Gastrocnemius medialis (tissue), 4 donors: ENCODE data around the gene MYMX. TPM values are rescaled to one million over a fixed set of nuclear protein-coding genes. Genes with fewer than 3 reads are reported as not detected.
"Not testable (repeated sequence)": the region's sequence is repeated elsewhere in the genome, so short reads cannot be mapped to it uniquely, and the experiment has no call there.

Source experiments
- ATAC-seq, 2 donors: fragments of 150-250 bp; one replicate each; pipeline ENCODE4 v1.9.1; 2016
- DNase-seq, 2 donors: peaks; one replicate each; pipeline ENCODE4 v3.0.0-alpha.2; 2019
- H3K27ac ChIP-seq, 4 donors: fragments of 200-600 bp; sonication (generic); 1 replicate in 1 of 4; 2 replicates in 3 of 4; pipeline ENCODE4 v1.5.1; 2016 to 2018; ENCODE audit warnings: mild to moderate bottlenecking in 2 of 4, moderate library complexity in 1 of 4
- H3K27me3 ChIP-seq, 3 donors: fragments of 200-600 bp; sonication (generic) in 2 of 3; 1 replicate in 1 of 3; 2 replicates in 2 of 3; pipeline versions ENCODE4 v1.5.1 to v1.6.0; 2016 to 2019; ENCODE audit warnings: mild to moderate bottlenecking in 1 of 3, moderate library complexity in 1 of 3
- H3K36me3 ChIP-seq, 2 donors: fragments of 200-600 bp; sonication (generic) in 1 of 2; one replicate each; pipeline ENCODE4 v1.5.1; 2017 to 2018
- H3K4me1 ChIP-seq, 2 donors: fragments of 200-600 bp; sonication (generic) in 1 of 2; one replicate each; pipeline ENCODE4 v1.5.1; 2016 to 2017; ENCODE audit warnings: mild to moderate bottlenecking in 2 of 2
- H3K4me3 ChIP-seq, 4 donors: fragments of 200-600 bp; sonication (generic) in 3 of 4; 1 replicate in 1 of 4; 2 replicates in 3 of 4; pipeline ENCODE4 v1.5.1; 2016 to 2019; ENCODE audit warnings: mild to moderate bottlenecking in 2 of 4
- H3K9me3 ChIP-seq, 3 donors: fragments of 200-600 bp; sonication (generic) in 2 of 3; 1 replicate in 1 of 3; 2 replicates in 2 of 3; pipeline ENCODE4 v1.5.1; 2016 to 2019
- POLR2A ChIP-seq, 2 donors: fragments of 450-650 bp; IDR thresholded peaks; one replicate each; pipeline ENCODE4 v1.6.1; 2017; ENCODE audit warnings: antibody characterized with exemption in 2 of 2, mild to moderate bottlenecking in 2 of 2, moderate library complexity in 2 of 2
- in situ Hi-C, 4 donors: fragments of 200-750 bp; cut with MboI; loops; one replicate each; pipeline versions ENCODE4 v1.15.0 to v1.8.0; 2017; ENCODE audit warnings: low sequenced_read_pairs in 4 of 4
- intact Hi-C: fragments of 100-400 bp; cut with DNase I; formaldehyde crosslinking; loops from one replicate; pipeline ENCODE4 v1.15.1; 2023; ENCODE audit warnings: low total_unique reads
- total RNA-seq, 4 donors: library from RNA; depleted of rRNA; stranded (reverse); fragments of >200 nt; gene quantifications; one replicate each; pipeline versions ENCODE4 v1.1.0 to v1.2.3, GENCODE V29; 2016
- TF ChIP-seq, protein P1 (sequence below), 5 experiments: fragments of 450-650 bp in 3 of 5; fragments of 200-600 bp in 2 of 5; sonication (generic) in 2 of 5; IDR thresholded peaks in 4 of 5; conservative IDR thresholded peaks in 1 of 5; 1 replicate in 4 of 5; 2 replicates in 1 of 5; pipeline ENCODE4 v1.5.1; 2016 to 2019; ENCODE audit warnings: antibody characterized with exemption in 5 of 5, mild to moderate bottlenecking in 3 of 5, moderate library complexity in 3 of 5

The MYMX gene
- total RNA-seq, 4 donors from 2014 or later, result not detected

- in situ Hi-C loops, result no loop called here
- H3K36me3 ChIP-seq, result no peaks in the 10 kb centered on the region
- H3K4me1 ChIP-seq, result no peaks in the 10 kb centered on the region
- H3K27ac ChIP-seq, result no peak overlapping the region
- intact Hi-C loops, result no loop called here
- no peak for ATAC-seq
- no peak for TF ChIP-seq POLR2A (IDR thresholded peaks at IDR 0.05)
- TF ChIP-seq, protein P1, sequence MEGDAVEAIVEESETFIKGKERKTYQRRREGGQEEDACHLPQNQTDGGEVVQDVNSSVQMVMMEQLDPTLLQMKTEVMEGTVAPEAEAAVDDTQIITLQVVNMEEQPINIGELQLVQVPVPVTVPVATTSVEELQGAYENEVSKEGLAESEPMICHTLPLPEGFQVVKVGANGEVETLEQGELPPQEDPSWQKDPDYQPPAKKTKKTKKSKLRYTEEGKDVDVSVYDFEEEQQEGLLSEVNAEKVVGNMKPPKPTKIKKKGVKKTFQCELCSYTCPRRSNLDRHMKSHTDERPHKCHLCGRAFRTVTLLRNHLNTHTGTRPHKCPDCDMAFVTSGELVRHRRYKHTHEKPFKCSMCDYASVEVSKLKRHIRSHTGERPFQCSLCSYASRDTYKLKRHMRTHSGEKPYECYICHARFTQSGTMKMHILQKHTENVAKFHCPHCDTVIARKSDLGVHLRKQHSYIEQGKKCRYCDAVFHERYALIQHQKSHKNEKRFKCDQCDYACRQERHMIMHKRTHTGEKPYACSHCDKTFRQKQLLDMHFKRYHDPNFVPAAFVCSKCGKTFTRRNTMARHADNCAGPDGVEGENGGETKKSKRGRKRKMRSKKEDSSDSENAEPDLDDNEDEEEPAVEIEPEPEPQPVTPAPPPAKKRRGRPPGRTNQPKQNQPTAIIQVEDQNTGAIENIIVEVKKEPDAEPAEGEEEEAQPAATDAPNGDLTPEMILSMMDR (IDR thresholded peaks at IDR 0.05 in 4 of 5, conservative IDR thresholded peaks at IDR 0.05 in 1 of 5), result no peak
- no peaks in the 10 kb centered on the region for H3K27me3 ChIP-seq
- H3K9me3 ChIP-seq, result no peaks in the 10 kb centered on the region
- DNase-seq, result no peak
- H3K4me3 ChIP-seq, result no peak overlapping the region
These were observed 23.3 kb upstream of the MYMX start for GRCh38 chr6:44193307-44193910.

- no peak for ATAC-seq
- Histone ChIP-seq H3K4me3 (no peak overlapping the region), H3K27ac (no peak overlapping the region), H3K9me3 (no peaks in the 10 kb centered on the region), H3K4me1 (no peaks in the 10 kb centered on the region), H3K36me3 (no peaks in the 10 kb centered on the region), H3K27me3 (no peaks in the 10 kb centered on the region)
- no peak for TF ChIP-seq POLR2A (IDR thresholded peaks at IDR 0.05)
- TF ChIP-seq, protein P1 (IDR thresholded peaks at IDR 0.05 in 4 of 5, conservative IDR thresholded peaks at IDR 0.05 in 1 of 5), result no peak
- in situ Hi-C loops, result no loop called here
- intact Hi-C loops, result no loop called here
- no peak for DNase-seq
These were observed 22.4 kb upstream of the MYMX start for GRCh38 chr6:44194326-44194725.

GRCh38 chr6:44196351-44196750, 20.4 kb upstream of the MYMX start:
- ATAC-seq, H3K36me3 ChIP-seq, intact Hi-C loops, H3K4me1 ChIP-seq, DNase-seq, H3K4me3 ChIP-seq, H3K27me3 ChIP-seq, H3K9me3 ChIP-seq, in situ Hi-C loops, H3K27ac ChIP-seq: not testable (repeated sequence)

GRCh38 chr6:44198684-44199083, 18.0 kb upstream of the MYMX start:
- no peaks in the 10 kb centered on the region for H3K9me3 ChIP-seq
- peaks cover 0 to 10% of the 10 kb centered on the region in 2 donors for H3K4me1 ChIP-seq
- H3K27ac ChIP-seq, result no peak overlapping the region
- no peaks in the 10 kb centered on the region for H3K36me3 ChIP-seq
- no peak for TF ChIP-seq POLR2A (IDR thresholded peaks at IDR 0.05)
- TF ChIP-seq, protein P1 (IDR thresholded peaks at IDR 0.05 in 4 of 5, conservative IDR thresholded peaks at IDR 0.05 in 1 of 5), result no peak
- no peaks in the 10 kb centered on the region for H3K27me3 ChIP-seq
- intact Hi-C loops, result no loop called here
- ATAC-seq, result no peak
- in situ Hi-C loops, result no loop called here
- DNase-seq, result no peak
- no peak overlapping the region for H3K4me3 ChIP-seq

- TF ChIP-seq, protein P1 (IDR thresholded peaks at IDR 0.05 in 4 of 5, conservative IDR thresholded peaks at IDR 0.05 in 1 of 5), result no peak
- no peak for TF ChIP-seq POLR2A (IDR thresholded peaks at IDR 0.05)
These were observed 16.8 kb upstream of the MYMX start for GRCh38 chr6:44199883-44200282.

More at GRCh38 chr6:44199883-44200282, 16.8 kb upstream of the MYMX start:
- ATAC-seq (no peak), DNase-seq (no peak)
- intact Hi-C loops, result no loop called here
- in situ Hi-C loops, result no loop called here
- Histone ChIP-seq H3K27ac (no peak overlapping the region), H3K4me1 (peaks cover 0 to 12% of the 10 kb centered on the region in 2 donors), H3K9me3 (no peaks in the 10 kb centered on the region), H3K4me3 (no peak overlapping the region), H3K36me3 (no peaks in the 10 kb centered on the region), H3K27me3 (no peaks in the 10 kb centered on the region)
